GM21367 (cell line): ENCODE measurements around the gene PPFIBP1.

Source experiments
- ATAC-seq: cut with Tn5 transposase; IDR thresholded peaks from one replicate; pipeline ENCODE4 v1.9.1; 2021; ENCODE audit not compliant: unreplicated experiment

Gene PPFIBP1

DNA sequence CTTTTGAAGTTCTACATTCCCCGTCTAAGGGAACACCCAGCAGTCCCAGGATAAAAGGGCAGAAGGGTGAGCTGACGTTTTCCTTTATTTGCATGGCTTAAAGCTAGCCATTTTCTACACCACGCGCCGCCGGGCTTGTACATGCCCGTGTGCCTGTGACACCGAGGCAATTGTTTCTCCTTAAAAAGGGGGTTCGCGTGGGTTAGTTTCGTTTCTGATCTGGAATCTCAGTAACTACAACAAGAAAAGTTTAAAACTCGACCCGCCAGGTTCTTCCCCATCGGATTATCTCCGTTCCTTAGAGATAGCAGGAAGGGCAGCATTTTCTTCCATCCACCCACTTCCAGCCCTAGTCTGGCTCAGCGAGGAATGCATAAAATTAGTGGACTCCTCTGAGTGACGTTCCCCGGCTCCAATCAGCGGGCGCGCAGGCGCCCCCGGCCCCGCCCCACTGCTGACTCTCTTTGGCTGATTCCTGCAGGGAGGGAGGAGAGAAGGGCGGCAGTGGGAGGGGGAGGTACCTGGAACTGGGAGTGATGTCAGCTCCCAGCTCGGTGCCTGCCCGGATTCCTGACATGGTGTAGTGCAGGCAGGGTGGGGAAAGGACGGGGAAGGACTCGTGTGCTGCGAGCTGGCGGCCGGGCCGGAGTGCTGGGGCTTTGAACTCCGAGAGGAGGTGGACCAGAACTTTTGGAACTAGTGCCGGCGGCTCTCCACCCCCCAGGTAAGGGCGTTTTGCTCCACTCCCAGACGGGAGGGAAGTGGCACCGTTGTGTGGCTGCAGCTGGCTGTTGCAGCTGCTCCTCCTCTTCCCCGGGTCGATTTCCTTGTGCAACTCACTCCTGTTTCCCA, at the start of gene PPFIBP1:
Gene PPFIBP1, plus strand, starts transcription at position 565 of the 852 bp plus-strand sequence. CDS start 109,191 bp downstream, outside the sequence.
- peak; percentile 93 for ATAC-seq

DNA sequence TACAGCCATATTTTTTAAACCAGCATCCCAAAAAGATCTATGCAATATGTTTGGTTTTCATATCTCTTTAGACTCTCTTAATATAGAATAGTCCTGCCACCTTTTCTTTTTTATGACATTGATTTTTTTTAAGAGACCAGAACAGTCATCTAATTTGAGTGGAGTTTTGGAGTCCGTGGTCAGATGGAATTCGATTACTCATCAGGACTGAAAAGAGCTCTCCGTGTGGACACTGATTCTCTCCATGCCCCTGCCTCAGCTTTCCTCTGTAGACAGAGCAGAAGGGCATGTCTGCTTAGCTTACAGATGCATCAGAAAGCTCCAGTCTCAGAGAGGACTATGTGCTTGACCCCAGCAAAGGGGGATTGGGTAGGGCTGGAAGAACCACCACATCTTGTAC, 49.7 kb upstream of the PPFIBP1 start:
- ATAC-seq: no peak

DNA sequence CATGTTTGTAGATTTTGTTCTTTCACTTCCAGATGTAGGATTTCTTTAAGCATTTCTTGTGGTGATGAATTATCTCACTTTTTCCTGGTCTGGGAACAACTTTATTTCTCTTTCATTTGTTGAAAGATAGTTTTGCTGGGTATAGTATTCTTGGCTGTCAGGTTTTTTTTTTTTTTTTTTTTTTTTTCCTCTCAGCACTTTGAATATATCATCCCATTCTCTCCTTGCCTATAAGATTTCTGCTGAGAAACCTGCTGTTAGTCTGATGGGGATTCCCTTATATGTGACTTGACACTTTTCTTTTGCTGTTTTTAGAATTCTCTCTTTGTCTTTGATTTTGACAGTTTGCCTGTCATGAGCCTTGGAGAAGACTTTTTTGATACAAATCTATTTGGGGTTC, 47.0 kb upstream of the PPFIBP1 start:
- ATAC-seq: no peak

DNA sequence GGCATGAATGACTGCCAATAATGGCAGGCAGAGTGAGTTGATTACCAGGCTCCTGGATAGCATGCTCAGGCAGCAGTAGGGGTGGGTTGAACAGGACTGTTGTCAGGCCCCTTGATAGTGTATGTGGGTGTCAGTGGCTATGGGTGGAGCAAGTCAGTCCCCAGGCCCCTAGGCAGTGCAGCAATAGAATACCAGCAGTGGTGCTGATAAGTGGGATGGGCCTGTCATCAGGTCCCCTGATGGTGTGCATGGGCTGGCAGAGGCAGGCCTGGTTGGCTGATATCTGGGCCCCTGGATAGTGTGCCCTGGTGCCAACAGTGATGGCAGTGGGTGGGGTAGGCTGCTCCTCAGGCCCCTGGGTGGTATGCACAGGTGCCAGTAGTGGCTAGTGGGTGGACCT, 45.1 kb upstream of the PPFIBP1 start:
- ATAC-seq: no peak

DNA sequence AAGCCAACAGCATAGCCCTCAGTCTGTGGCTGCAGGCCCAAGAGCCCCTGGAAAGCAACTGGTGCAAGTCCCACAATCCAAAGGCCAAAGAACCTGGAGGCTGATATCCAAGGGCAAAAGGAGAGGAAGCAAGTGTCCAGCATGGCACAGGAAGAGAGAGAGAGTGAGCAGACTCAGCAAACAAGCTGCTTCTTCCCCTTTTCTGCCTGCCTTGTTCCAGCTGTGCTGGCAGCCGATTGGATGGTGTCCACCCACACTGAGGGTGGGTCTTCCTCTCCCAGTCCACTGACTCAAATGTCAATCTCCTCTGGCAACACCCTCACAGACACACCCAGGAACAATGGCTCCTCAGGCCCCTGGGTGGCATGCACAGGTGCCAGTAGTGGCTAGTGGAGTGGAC, 44.0 kb upstream of the PPFIBP1 start:
- no peak for ATAC-seq

DNA sequence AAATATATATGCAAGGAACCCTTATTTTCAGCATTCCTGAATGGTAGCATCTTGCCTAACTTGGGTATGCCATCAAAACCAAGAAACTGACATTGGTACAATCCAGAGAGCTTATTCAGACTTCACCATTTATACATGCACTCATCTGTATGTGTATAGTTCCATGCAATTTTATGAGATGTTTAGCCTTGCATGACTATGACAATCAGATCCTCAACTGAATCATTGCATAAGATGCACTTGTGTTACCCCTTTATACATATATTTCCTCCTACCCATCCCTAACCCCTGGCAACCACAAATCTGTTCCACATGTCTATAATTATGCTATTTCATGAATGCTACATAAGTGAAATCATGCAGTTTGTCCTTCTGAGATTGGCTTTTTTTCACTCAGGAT, 37.0 kb upstream of the PPFIBP1 start:
- no peak for ATAC-seq

DNA sequence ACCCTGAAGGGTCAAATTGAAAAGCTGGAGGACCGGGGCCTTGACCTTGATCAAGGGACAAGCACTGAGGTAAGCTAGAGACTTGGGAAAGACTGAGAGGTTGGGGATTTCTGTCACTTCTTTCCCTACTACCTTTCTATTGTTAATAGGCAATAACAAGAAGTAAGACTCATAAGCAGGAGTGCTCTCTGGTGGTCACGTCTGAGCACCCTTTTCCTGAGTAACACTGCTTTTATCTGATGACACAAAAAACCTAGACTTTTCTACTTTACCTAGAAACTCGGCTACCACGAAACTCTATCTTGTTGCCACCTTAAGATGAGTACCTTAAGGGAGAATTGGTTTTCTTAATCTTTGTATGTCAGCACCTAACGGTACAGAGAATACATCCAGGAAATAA, 35.5 kb upstream of the PPFIBP1 start:
- no peak for ATAC-seq

DNA sequence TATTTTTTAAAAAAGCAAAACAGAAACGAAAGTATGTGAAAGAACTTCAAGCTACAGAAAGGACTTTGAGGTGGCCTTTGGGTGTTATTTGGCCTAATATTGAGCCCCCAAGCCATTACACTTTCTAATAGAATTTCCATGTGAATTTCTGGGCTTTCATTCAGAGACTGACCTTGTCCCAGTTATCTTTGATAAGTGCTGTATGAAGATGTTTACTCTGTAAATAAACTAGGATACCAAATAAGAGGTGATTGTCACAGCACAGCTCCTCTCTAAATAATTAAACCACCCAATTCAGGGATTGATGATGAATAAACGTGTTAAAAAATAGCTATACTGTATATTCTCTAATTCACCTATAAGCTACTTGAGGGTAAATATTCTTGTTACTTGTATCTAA, 32.8 kb upstream of the PPFIBP1 start:
- no peak for ATAC-seq

DNA sequence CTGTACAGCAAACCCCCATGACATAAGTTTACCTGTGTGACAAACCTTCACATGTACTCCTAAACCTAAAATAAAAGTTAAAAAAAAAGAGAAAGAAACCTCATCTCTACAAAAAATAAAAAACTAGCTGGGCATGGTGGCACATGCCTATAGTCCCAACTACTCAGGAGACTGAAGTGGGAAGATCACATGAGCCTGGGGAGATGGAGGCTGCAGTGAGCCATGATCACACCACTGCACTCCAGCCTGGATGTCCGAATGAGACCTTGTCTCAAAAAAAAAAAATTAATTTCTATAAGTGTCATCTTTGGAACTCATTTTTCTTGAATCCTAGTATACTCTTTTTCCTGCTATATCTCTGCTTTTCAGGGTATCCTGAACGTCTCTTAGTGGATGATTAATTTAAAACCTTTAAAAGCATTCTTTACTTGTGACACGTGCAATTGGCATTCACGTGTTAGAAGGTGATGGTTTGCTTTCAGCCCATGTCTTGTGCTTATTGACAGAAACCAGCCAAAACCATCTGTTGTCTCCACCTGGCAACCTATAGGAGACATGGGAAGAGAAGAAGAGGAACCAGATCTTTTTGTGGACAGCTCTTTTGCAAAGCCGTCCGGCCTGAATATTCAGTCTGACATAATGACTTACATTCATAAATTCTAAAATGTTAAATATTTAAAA, 30.6 kb upstream of the PPFIBP1 start:
- ATAC-seq: no peak

DNA sequence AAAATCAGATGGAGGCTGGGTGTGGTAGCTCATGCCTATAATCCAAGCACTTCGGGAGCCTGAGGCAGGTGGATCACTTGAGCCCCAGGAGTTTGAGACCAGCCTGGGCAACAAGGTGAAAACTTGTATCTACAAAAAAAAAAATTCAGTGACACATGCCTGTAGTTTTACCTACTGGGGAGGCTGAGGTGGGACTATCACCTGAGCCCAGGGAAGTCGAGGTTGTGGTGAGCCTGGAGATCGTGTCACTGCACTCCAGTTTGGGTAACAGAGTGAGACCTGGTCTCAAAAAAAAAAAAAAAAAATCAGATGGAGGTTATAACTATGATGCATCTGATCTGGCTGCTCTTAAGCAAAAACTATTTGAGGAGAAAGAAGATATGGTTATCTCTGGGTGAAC, 26.6 kb upstream of the PPFIBP1 start:
- no peak for ATAC-seq

DNA sequence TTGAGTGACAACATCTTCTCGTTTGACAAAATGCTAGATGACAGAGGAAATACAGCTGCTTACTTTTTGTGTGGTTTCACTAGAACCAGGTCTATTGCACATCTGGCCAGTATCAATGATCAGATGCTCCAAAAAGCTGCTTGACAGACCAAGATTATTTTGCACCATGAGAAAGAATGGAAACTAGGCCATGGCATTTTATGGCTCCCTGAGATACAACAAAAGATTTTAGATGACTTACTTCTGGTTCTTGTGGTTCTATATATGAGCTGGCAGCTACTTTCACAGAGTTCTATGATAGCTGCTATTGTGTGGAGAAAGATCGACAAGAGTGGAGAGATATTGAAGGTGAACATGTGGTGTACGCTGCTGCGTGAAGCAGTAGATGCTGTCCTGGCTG, 25.9 kb upstream of the PPFIBP1 start:
- ATAC-seq: peak; percentile 51

DNA sequence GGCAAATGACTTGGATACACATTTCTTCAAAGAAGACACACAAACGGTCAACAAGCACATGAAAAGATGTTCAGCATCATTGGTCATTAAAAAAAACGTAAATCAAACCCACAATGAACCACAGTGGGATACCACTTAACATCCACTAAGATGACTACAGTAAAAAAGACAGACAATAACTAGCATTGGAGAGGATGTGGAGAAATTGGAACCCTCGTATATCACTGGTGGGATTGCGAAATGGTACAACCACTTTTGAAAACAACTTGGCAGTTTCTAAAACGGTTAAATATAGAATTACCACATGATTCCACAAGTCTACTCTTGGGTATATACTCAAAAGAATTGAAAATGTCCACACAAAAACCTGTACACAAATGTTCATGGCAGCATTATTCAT, 25.2 kb upstream of the PPFIBP1 start:
- no peak for ATAC-seq

DNA sequence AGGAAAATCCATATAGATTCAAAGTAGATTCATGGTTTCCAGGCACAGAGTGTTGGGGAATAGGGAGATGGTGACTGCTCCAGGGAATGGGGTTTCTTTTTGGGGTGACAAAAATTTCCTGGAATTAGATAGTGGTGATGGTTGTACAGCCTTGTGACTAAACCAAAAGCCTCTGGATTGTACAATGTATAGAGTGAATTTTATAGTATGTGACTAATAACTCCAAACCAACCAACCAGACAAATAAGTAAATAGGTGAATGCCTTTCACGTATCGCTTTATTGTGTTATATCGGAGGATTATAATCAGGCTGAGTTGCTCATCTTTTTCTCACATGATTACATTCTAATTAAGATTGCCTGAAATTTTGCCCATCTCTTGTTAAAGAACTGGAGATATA, 24.6 kb upstream of the PPFIBP1 start:
- ATAC-seq: no peak

DNA sequence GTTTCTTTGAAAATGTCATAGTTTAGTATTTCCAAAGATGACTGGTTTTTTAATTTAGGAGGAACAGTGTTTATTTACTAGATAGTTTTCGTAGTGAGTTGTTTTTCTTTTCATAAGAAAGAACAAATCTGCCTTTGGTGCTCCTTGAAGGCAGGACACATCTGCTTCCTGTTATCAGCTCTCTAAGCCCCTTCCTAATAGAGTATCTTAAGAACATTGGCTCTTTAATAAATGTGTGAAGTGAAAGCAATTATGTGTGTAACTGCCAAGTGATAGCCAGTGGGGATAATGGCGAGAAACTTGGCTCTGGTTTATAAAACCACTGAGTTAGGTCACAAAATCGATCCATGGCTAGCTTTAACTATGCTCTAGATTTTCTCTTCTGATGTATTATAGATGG, 23.5 kb upstream of the PPFIBP1 start:
- no peak for ATAC-seq

DNA sequence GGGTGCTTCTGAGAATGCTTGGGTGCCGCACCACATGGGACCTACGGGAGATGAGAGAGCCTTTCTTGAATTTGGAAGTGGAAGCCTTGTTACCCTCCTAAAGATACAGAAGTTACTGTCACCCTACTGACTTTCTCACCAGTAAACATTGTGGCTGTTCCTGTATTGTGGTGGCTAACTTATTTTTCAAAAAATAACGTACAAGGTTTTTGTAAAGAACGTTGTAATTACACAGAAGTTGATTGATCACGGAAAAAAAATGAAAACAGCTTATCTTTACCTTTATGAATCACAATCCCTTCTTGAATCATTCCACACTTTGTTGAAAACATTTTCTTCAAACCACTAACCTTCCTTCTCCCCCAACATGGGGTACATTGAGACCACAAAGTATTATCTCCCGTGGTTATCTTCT, 22.0 kb upstream of the PPFIBP1 start:
- no peak for ATAC-seq

DNA sequence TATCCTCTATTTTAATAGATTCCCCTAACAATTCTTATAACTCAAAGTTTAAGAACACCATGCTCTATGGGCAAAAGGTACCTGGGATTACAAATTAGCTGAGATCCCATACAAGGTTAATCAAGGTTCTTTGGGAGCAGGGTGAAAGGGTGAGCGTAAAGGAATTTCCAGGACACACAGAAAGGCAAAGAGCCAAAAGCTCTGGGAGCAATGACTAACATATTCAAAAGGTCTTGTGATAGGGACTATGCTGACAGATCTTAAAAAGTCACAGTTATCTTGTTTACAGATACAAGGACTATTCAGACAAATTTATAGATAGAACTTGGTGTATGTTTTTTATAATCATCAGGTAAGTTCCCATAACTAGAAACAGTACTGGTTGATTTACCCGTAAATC, 19.5 kb upstream of the PPFIBP1 start:
- no peak for ATAC-seq

DNA sequence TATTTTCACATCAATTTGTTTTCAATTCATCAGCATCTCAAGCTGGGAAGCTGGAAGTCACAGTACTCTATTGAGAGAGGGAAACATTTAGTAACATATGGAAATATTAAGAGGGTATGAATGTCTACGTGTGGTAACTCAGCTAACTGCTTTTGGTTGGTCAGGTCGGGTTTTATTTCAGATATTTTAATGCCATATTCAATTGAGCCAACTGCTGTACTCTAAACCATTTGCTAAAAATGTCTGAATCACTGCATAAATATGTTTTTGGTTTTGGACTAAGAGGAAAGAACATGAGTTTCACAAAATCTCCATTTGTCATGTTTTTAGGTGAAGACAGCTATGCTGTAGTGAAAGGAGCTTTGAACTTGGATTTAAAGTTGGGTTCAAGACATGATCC, 18.9 kb upstream of the PPFIBP1 start:
- ATAC-seq: no peak

DNA sequence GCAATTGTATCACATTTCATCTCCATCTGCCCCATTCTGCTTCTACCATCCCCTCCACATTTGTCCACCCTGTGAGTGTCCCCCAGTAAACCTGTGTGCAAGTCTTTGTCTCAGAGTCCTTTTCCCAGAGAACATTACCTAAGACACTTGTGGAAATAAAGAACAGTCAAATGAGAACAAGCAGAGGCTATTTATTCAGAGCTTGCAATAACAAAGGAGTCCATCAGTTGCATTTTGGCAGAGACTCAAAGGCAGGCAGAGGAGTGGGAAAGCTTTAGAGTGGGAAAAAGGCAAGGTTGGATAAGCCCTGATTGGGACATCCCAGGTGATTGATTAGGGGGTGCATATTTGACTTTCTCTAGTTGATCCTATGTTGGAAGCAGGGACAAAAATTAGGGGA, 18.2 kb upstream of the PPFIBP1 start:
- no peak for ATAC-seq

DNA sequence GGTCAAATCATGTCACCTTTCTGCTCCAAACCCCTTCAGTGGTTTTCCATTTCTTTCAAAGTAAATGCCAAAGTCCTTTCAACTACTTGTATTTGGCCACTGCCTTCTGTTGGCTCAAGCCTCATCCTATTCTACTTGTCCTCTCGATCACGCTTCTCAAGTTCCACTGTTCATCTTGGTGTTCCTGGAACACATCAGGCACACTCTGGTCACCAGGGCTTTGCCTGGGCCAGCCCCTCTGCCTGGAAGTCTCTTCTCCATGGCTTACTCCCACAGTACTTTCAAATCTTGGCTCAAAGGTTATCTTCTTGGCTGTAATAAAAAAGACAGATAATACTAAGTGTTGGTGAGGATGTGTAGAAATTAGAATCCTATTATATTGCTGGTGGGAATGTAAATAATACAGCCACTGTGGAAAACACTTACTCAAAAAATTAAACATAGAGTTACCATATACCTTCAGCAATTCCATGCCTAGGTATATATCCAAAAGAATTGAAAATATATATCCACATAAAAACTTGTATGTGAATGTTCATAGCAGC, 17.3 kb upstream of the PPFIBP1 start:
- ATAC-seq: no peak

DNA sequence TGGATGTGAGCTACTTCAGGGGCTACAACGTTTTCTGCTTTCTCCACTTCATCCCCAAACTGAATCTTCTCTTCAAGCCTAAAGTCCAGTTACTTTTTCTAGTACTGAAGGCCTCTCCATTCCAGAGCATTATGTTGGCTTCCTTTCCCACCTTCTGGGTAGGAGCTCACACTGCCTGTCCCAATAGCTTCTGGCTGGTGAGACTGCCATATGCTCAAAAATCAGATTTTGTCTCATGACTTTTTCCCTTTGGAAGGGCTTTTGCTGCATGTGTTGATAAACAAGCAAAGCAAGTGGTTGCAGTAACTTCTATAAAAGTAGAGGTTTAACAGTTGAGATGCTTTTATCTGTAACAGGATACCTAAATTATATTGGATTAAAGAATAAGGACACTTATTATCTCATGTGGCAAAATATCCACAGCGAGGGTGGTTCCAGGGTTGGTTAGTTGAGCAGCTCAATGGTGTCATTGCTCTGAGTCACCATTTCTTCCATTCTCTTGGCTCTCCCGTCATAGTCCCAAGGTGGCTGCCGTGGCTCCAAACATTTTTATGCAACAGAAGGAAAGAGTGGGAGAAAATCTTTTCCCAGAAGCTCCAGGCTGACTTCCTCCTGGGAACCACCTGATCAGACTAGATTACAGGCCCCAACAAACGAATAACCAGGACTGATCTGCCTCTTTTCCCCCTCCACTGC, 15.1 kb upstream of the PPFIBP1 start:
- no peak for ATAC-seq

DNA sequence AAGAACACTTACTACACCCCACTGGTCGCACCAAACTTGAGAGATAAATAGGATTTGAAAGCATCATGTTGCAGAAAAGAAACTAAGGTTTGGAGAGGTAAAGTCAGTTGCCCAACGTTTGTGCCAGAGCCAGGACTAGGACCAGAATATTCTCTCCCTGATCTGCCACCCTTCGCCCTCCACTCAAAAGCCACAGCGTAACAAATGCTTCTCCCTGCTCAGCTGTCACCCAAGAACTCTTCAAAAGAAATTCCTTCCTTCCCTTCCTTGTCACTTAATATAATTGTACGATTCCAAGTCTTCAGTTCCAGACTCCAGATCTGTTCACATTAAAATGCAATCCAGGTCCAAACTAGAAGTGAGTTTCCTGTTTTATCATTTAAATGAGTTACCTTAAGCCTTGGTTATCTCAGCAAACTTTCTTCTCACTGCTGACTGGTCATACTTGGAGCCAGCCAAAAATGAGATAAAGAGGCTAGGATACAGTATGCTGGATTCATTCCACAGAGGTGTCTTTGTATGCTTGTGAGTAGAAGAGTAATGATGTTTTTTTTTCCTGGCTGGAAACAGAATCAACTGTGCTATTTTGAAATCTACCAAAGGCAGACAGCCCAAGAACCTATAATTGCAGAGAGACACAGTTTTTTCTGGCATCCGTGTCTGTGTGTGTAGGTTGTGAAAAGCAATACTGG, 12.8 kb upstream of the PPFIBP1 start:
- no peak for ATAC-seq
